ENCODE data around the gene C4BPA.

The C4BPA gene

DNA sequence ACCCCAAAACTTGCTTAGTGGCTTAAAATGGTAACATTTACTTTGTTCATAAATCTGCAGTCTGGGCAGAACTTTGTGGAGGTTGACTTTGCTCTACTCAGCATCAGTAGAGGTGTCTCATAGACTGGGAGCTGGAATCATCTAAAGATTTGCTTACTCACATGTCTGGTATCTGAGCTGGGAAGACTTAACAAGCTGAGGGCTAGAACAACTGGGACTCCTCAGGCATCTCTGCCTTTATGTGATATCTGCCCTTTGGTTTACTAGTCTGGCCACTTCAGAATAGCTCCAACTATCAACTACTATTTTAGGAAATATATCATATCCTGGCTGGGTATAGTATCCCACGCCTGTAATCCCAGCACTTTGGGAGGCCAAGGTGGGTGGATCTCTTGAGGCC lies 82.5 kb downstream of the C4BPA start:
- Histone ChIP-seq H3K9ac (ENCODE audit: insufficient read length, low read depth) (no peak overlapping the region), H3K36me3 (ENCODE audit: insufficient read depth, insufficient read length, low read length) (no peaks in the 10 kb centered on the region), H3K4me3 (ENCODE audit: insufficient read length, low read depth) (no peak overlapping the region), H3K9me3 (ENCODE audit: insufficient read depth, low read length) (no peaks in the 10 kb centered on the region), H3K27me3 (ENCODE audit: insufficient read depth, insufficient read length) (no peaks in the 10 kb centered on the region), H3K4me1 (ENCODE audit: insufficient read depth, insufficient read length) (no peaks in the 10 kb centered on the region)
- TF ChIP-seq ZNF274 (IDR thresholded peaks at IDR 0.05; ENCODE audit: low read depth, low read length) (no peak), SUZ12 (IDR thresholded peaks at IDR 0.05; ENCODE audit: extremely low read depth, insufficient read depth, insufficient read length) (no peak), YY1 (IDR thresholded peaks at IDR 0.05; ENCODE audit: insufficient read depth, insufficient read length) (no peak)
- no peak for DNase-seq (ENCODE audit: low read depth, low spot score)

DNA sequence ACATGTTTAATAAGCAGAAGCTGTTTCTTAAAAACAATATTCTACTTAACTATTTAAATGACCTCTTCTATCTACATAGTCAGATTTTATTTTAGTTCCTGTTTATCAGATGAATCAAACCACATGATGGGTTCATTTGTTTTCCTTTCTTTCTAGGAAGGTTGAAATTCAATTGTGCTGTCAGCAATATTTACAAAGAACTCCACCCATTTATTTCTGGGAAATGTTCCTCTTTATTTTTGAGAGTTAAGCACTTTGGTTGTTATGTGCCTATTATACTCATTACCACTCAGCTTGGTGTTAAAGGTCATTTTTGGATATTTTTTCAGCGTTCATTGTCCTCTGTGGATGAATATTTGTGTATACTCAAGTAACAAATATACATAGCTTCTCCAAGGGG lies 84.9 kb downstream of the C4BPA start:
- TF ChIP-seq SUZ12 (IDR thresholded peaks at IDR 0.05; ENCODE audit: extremely low read depth, insufficient read depth, insufficient read length): no peak
- TF ChIP-seq ZNF274 (IDR thresholded peaks at IDR 0.05; ENCODE audit: low read depth, low read length): no peak
- TF ChIP-seq YY1 (IDR thresholded peaks at IDR 0.05; ENCODE audit: insufficient read depth, insufficient read length): no peak
- no peak overlapping the region for H3K4me3 ChIP-seq (ENCODE audit: insufficient read length, low read depth)
- no peak overlapping the region for H3K9ac ChIP-seq (ENCODE audit: insufficient read length, low read depth)
- no peaks in the 10 kb centered on the region for H3K27me3 ChIP-seq (ENCODE audit: insufficient read depth, insufficient read length)
- no peak for DNase-seq (ENCODE audit: low read depth, low spot score)
- H3K36me3 ChIP-seq (ENCODE audit: insufficient read depth, insufficient read length, low read length): no peaks in the 10 kb centered on the region
- no peaks in the 10 kb centered on the region for H3K4me1 ChIP-seq (ENCODE audit: insufficient read depth, insufficient read length)
- no peaks in the 10 kb centered on the region for H3K9me3 ChIP-seq (ENCODE audit: insufficient read depth, low read length)

DNA sequence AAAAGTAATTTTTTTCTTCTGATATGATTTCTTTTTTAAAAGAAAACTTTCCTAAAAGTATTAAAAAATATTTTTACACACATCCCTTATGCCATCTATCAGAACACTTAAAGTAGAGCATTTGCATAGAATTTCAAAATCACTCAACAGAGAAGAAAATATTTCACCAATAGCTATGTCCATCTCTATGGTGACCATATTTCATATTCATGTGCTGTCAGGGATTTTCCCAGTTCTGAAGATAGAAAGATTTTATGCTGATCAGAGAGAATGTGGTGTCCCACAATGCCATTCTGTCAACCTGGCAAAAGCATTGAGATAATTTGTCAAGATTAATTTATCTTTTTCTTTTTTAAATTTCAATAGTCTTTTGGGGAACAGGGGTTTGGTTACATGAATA lies 87.0 kb downstream of the C4BPA start:
- no peak for DNase-seq (ENCODE audit: low read depth, low spot score)
- H3K36me3 ChIP-seq (ENCODE audit: insufficient read depth, insufficient read length, low read length): no peaks in the 10 kb centered on the region
- H3K9ac ChIP-seq (ENCODE audit: insufficient read length, low read depth): no peak overlapping the region
- H3K9me3 ChIP-seq (ENCODE audit: insufficient read depth, low read length): no peaks in the 10 kb centered on the region
- no peaks in the 10 kb centered on the region for H3K27me3 ChIP-seq (ENCODE audit: insufficient read depth, insufficient read length)
- H3K4me3 ChIP-seq (ENCODE audit: insufficient read length, low read depth): no peak overlapping the region
- TF ChIP-seq ZNF274 (IDR thresholded peaks at IDR 0.05; ENCODE audit: low read depth, low read length) (no peak), YY1 (IDR thresholded peaks at IDR 0.05; ENCODE audit: insufficient read depth, insufficient read length) (no peak), SUZ12 (IDR thresholded peaks at IDR 0.05; ENCODE audit: extremely low read depth, insufficient read depth, insufficient read length) (no peak)
- no peaks in the 10 kb centered on the region for H3K4me1 ChIP-seq (ENCODE audit: insufficient read depth, insufficient read length)

DNA sequence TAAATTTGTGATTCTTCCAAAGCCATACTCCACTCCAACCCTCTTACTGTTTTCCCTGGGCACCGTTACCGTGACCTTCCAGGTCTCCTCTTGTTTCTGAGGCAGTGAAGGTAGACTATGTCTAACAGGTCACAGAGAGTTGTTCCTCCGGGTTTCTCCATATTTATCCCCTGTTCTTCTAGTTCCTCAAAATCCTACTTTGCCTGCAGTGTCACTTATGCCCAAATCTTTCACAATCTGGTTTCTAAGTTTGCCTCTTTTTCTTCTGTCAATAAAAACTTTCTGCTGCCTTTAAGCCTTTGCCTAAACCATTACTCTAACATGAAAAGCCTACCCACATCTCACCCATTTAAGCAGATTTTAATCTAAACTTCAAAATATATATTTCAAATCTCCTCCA lies 87.7 kb downstream of the C4BPA start:
- TF ChIP-seq SUZ12 (IDR thresholded peaks at IDR 0.05; ENCODE audit: extremely low read depth, insufficient read depth, insufficient read length) (no peak), ZNF274 (IDR thresholded peaks at IDR 0.05; ENCODE audit: low read depth, low read length) (no peak), YY1 (IDR thresholded peaks at IDR 0.05; ENCODE audit: insufficient read depth, insufficient read length) (no peak)
- H3K4me3 ChIP-seq (ENCODE audit: insufficient read length, low read depth): no peak overlapping the region
- no peaks in the 10 kb centered on the region for H3K4me1 ChIP-seq (ENCODE audit: insufficient read depth, insufficient read length)
- DNase-seq (ENCODE audit: low read depth, low spot score): no peak
- no peaks in the 10 kb centered on the region for H3K27me3 ChIP-seq (ENCODE audit: insufficient read depth, insufficient read length)
- H3K36me3 ChIP-seq (ENCODE audit: insufficient read depth, insufficient read length, low read length): no peaks in the 10 kb centered on the region
- H3K9me3 ChIP-seq (ENCODE audit: insufficient read depth, low read length): no peaks in the 10 kb centered on the region
- no peak overlapping the region for H3K9ac ChIP-seq (ENCODE audit: insufficient read length, low read depth)

DNA sequence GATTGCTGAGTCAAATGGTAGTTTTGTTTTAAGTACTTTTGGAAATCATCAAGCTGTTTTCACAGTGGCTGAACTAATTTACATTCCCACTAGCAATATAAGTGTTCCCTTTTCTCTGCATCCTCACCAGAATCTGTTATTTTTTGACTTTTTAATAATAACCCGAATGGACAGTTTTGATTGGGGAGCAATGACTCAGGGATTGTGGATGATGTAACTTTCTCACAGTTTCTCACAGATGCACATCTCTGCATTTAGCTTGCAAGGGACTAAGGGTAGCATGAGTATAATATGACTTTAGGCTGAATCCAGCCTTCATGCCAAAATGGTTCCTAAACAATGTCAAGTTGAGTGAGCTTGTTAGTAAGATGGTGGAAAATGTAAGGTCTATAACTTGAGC lies 90.2 kb downstream of the C4BPA start:
- no peak overlapping the region for H3K9ac ChIP-seq (ENCODE audit: insufficient read length, low read depth)

More for the DNA sequence above, 90.2 kb downstream of the C4BPA start:
- Histone ChIP-seq H3K4me1 (ENCODE audit: insufficient read depth, insufficient read length) (no peaks in the 10 kb centered on the region), H3K4me3 (ENCODE audit: insufficient read length, low read depth) (no peak overlapping the region), H3K27me3 (ENCODE audit: insufficient read depth, insufficient read length) (no peaks in the 10 kb centered on the region), H3K36me3 (ENCODE audit: insufficient read depth, insufficient read length, low read length) (no peaks in the 10 kb centered on the region), H3K9me3 (ENCODE audit: insufficient read depth, low read length) (no peaks in the 10 kb centered on the region)
- TF ChIP-seq ZNF274 (IDR thresholded peaks at IDR 0.05; ENCODE audit: low read depth, low read length) (no peak), YY1 (IDR thresholded peaks at IDR 0.05; ENCODE audit: insufficient read depth, insufficient read length) (no peak), SUZ12 (IDR thresholded peaks at IDR 0.05; ENCODE audit: extremely low read depth, insufficient read depth, insufficient read length) (no peak)
- no peak for DNase-seq (ENCODE audit: low read depth, low spot score)
